Kidney epithelial cell (primary cell): ENCODE data around the gene RANBP9. TPM values are rescaled to one million over a fixed set of nuclear protein-coding genes. Genes with fewer than 3 reads are reported as not detected.

Source experiments
- DNase-seq: peaks from one replicate; pipeline ENCODE4 v3.0.0-alpha.2; 2010; ENCODE audit warnings: low read depth
- H3K27me3 ChIP-seq: 2 replicates; pipeline ENCODE4 v1.6.0; 2011; ENCODE audit warnings: low read length; ENCODE audit not compliant: control insufficient read depth, insufficient read depth
- H3K36me3 ChIP-seq: 2 replicates; pipeline ENCODE4 v1.5.1; 2011; ENCODE audit warnings: low read length; ENCODE audit not compliant: control insufficient read depth, insufficient read depth
- H3K4me3 ChIP-seq: 2 replicates; pipeline ENCODE4 v1.5.1; 2011; ENCODE audit warnings: low read depth, mild to moderate bottlenecking, control low read depth, low read length
- total RNA-seq: library from RNA; depleted of rRNA; stranded (reverse); fragments of >200 nt; gene quantifications from 2 replicates; pipeline ENCODE4 v1.2.3, GENCODE V29; 2015
- TF ChIP-seq, protein P1 (sequence below): IDR thresholded peaks from 2 replicates; pipeline ENCODE4 v1.5.1; 2011; ENCODE audit warnings: mild to moderate bottlenecking, moderate library complexity, low read length, control low read depth, inconsistent platforms; ENCODE audit not compliant: insufficient read depth, poor library complexity, severe bottlenecking

RANBP9 gene
- total RNA-seq, 1 donor from 2014 or later: 25.7 TPM

DNA sequence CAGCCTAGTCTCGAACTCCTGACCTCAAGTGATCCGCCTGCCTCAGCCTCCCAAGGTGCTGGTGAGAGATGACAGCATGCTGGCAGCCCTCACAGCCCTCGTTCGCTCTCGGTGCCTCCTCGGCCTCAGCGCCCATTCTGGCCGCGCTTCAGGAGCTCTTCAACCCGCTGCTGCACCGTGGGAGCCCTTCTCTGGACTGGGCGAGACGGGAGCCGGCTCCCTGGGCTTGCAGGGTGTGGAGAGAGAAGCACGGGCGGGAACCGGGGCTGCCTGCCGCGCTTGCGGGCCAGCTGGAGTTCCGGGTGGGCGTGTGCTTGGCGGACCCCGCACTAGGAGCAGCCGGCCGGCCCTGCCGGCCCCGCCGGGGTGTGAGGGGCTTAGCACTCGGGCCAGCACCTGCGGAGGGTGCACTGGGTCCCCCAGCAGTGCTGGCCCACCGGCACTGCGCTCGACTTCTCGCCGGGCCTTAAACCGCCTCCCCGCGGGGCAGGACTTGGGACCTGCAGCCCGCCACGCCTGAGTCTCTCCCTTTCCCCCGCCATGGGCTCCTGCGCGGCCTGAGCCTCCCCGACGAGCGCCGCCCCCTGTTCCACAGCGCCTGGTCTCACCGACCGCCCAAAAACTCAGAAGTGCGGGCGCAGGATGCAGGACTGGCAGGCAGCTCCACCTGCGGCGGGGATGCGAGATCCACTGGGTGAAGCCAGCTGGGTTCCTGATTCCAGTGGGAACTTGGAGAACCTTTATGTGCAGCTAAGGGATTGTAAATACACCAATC is 31.5 kb upstream of the RANBP9 start:
- H3K36me3 ChIP-seq: no peaks in the 10 kb centered on the region
- peak overlapping the region; percentile 20 for H3K4me3 ChIP-seq
- DNase-seq: no peak
- TF ChIP-seq, protein P1, sequence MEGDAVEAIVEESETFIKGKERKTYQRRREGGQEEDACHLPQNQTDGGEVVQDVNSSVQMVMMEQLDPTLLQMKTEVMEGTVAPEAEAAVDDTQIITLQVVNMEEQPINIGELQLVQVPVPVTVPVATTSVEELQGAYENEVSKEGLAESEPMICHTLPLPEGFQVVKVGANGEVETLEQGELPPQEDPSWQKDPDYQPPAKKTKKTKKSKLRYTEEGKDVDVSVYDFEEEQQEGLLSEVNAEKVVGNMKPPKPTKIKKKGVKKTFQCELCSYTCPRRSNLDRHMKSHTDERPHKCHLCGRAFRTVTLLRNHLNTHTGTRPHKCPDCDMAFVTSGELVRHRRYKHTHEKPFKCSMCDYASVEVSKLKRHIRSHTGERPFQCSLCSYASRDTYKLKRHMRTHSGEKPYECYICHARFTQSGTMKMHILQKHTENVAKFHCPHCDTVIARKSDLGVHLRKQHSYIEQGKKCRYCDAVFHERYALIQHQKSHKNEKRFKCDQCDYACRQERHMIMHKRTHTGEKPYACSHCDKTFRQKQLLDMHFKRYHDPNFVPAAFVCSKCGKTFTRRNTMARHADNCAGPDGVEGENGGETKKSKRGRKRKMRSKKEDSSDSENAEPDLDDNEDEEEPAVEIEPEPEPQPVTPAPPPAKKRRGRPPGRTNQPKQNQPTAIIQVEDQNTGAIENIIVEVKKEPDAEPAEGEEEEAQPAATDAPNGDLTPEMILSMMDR: no peak
- no peaks in the 10 kb centered on the region for H3K27me3 ChIP-seq

DNA sequence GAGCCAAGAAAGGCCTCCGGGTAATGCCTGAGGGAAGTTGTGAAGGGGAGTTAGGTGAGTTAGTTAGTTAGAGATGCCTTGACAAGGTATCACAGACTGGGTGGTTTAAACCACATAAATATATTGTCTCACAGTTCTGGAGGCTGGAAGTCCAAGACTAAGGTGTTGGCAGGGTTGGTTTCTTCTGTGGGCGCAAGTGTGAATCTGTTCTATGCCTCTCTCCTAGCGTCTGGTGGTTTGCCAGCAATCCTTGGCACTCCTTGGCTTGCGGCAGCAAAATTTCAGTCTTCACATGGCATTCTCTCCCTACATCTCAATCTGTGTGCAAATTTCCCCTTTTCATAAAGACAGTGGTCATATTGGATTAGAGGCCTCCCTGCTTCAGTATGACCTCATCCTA is 29.7 kb upstream of the RANBP9 start:
- no peak for DNase-seq

DNA sequence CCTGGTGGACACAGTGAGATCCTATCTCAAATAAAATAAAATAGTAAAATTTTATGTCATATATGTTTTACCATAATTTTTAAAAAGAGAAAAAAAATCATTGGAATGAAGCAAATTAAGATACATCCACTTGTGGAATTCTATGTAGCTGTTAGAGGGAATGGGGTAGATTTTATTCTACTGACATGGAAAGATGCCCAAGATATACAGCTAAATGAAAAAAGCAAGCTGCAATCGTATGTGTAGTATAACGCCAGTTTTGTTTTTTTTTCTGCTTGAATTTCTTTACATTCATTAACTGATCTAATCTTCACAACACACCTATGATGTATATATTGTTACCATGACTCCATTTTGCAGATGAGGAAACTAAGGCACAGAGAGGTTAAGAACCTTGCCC is 23.4 kb upstream of the RANBP9 start:
- no peak for DNase-seq
- Histone ChIP-seq H3K36me3 (no peaks in the 10 kb centered on the region), H3K4me3 (no peak overlapping the region), H3K27me3 (no peaks in the 10 kb centered on the region)
- TF ChIP-seq, protein P1: no peak

More for the DNA sequence above, 29.7 kb upstream of the RANBP9 start:
- TF ChIP-seq, protein P1: no peak
- Histone ChIP-seq H3K27me3 (no peaks in the 10 kb centered on the region), H3K36me3 (no peaks in the 10 kb centered on the region), H3K4me3 (no peak overlapping the region)

DNA sequence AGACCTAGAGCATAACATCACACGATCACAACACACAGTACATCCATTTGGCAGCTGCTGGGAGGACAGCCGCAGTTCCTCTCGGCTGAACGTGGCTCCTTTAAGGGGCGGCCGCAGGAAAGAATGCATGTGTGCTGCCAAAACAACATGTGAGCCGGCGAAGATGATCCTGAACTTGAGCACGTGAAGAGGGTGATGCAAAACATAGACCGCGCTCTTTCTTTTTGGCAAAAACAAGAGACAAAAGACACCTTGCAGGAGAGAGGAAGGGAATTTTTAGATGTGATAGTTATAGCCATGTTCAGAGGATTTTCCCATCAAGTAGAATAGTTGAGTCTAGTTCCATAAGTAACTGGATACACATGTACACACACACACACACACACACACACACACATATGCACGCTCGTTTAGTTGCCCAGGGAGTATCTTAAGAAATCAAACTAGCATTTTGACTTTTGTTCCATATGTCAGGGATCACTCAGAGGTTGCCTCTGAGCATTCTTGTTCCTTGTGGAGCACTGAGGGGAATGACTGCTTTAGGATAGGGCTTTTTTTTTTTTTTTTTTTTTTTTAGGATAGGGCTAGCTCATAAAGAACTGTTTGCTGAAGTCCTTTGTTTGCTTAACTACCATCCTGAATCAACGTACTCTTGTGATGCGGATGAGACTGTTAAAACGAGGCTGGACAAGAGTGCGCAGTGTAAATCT is 21.7 kb upstream of the RANBP9 start:
- TF ChIP-seq, protein P1: no peak
- peak; percentile 31 for DNase-seq
- H3K4me3 ChIP-seq: no peak overlapping the region
- H3K36me3 ChIP-seq: no peaks in the 10 kb centered on the region
- H3K27me3 ChIP-seq: no peaks in the 10 kb centered on the region

DNA sequence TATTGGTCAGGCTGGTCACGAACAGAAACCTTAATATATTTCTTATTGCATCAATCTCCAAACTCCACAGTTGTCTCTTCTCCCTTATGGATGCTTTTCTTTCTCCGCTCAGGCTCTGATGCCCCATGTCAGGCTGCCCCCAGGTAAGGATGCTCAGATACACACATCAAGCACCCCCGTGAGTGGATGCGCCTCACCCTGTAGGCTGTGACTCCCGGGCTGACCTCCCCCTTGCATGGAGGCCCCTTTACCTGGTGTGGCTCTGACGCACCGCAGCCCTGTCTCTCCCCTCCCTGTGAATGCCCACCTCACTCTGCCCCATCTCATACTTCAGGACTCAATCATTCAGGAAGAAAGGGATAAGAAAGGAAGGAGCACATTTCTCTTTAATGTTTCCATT is 19.1 kb upstream of the RANBP9 start:
- Histone ChIP-seq H3K36me3 (no peaks in the 10 kb centered on the region), H3K27me3 (no peaks in the 10 kb centered on the region), H3K4me3 (no peak overlapping the region)
- TF ChIP-seq, protein P1: no peak
- DNase-seq: no peak

DNA sequence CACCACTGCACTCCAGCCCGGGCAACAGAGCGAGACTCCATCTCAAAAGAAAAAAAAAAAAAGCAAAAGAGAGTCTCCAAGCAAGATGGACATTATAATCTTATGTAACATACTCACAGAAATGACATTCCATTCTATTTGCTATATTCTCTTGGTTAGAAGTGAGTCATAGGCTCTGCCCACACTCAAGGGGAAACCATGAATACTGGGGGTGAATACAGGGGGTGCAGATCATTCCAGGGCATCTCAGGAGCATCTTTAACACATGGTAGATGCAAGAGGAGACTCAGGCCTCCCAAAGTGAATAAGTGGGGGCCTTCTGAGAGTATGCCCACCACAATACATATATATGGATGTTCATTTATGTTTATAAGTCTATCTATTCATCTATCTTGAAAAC is 18.3 kb upstream of the RANBP9 start:
- no peak for DNase-seq
- Histone ChIP-seq H3K27me3 (no peaks in the 10 kb centered on the region), H3K36me3 (no peaks in the 10 kb centered on the region), H3K4me3 (no peak overlapping the region)
- TF ChIP-seq, protein P1: no peak
